GM23338 (cell line): ENCODE data around the gene NADK. TPM values are rescaled to one million over a fixed set of nuclear protein-coding genes. Genes with fewer than 3 reads are reported as not detected.
"Not testable (repeated sequence)": the region's sequence is repeated elsewhere in the genome, so short reads cannot be mapped to it uniquely, and the experiment has no call there.

Experiments
- ATAC-seq: fragments of 200-7000 bp; cut with Tn5 transposase; 3 replicates; pipeline ENCODE4 v1.9.1; 2020
- DNase-seq: peaks from one replicate; pipeline ENCODE4 v3.0.0-alpha.2; 2015; ENCODE audit warnings: low spot score
- H2AFZ ChIP-seq: fragments of 200-600 bp; sonication (generic); 2 replicates; pipeline ENCODE4 v1.8.0; 2016; ENCODE audit warnings: antibody characterized with exemption, mild to moderate bottlenecking, moderate library complexity
- H3F3A ChIP-seq: fragments of 200-600 bp; sonication (generic); replicated peaks from 2 replicates; pipeline ENCODE4 v1.8.0; 2017; ENCODE audit warnings: antibody characterized with exemption, mixed run types, low read depth
- H3K27ac ChIP-seq: fragments of 200-600 bp; sonication (generic); 2 replicates; pipeline ENCODE4 v1.6.1; 2016; ENCODE audit warnings: low read depth
- H3K27me3 ChIP-seq: fragments of 200-600 bp; sonication (generic); 2 replicates; pipeline ENCODE4 v1.8.0; 2016; ENCODE audit warnings: mild to moderate bottlenecking, mixed run types, moderate library complexity; ENCODE audit not compliant: insufficient read depth
- H3K36me3 ChIP-seq: fragments of 200-600 bp; sonication (generic); 2 replicates; pipeline ENCODE4 v1.8.0; 2016; ENCODE audit warnings: mild to moderate bottlenecking; ENCODE audit not compliant: insufficient read depth
- H3K4me1 ChIP-seq: fragments of 200-600 bp; sonication (generic); 2 replicates; pipeline ENCODE4 v1.8.0; 2016; ENCODE audit warnings: mild to moderate bottlenecking, moderate library complexity; ENCODE audit not compliant: insufficient read depth
- H3K4me2 ChIP-seq: fragments of 200-600 bp; sonication (generic); 2 replicates; pipeline ENCODE4 v1.7.1; 2017; ENCODE audit warnings: mixed run types
- H3K4me3 ChIP-seq: fragments of 200-600 bp; sonication (generic); 2 replicates; pipeline ENCODE4 v1.6.1; 2016; ENCODE audit warnings: mixed run types
- H3K79me2 ChIP-seq: fragments of 200-600 bp; sonication (generic); replicated peaks from 2 replicates; pipeline ENCODE4 v1.8.0; 2017; ENCODE audit warnings: mild to moderate bottlenecking; ENCODE audit not compliant: insufficient read depth
- H3K9me2 ChIP-seq: fragments of 200-600 bp; sonication (generic); 2 replicates; pipeline ENCODE4 v1.8.0; 2017; ENCODE audit not compliant: insufficient read depth
- H4K20me1 ChIP-seq: fragments of 200-600 bp; sonication (generic); replicated peaks from 2 replicates; pipeline ENCODE4 v1.8.0; 2017; ENCODE audit warnings: mild to moderate bottlenecking; ENCODE audit not compliant: insufficient read depth
- H3K27ac Mint-ChIP-seq: 2 replicates; pipeline ENCODE4 v1.8.0; 2020; ENCODE audit warnings: inconsistent platforms, mild to moderate bottlenecking, moderate library complexity, mixed read lengths
- H3K27me3 Mint-ChIP-seq: 3 replicates; pipeline ENCODE4 v1.8.0; 2022; ENCODE audit warnings: low read depth, mild to moderate bottlenecking, moderate library complexity, mixed read lengths, inconsistent platforms; ENCODE audit not compliant: insufficient read depth, poor library complexity
- H3K36me3 Mint-ChIP-seq: 3 replicates; pipeline ENCODE4 v1.8.0; 2021; ENCODE audit warnings: low read depth, mild to moderate bottlenecking, inconsistent platforms, moderate library complexity, mixed read lengths
- H3K4me1 Mint-ChIP-seq: 3 replicates; pipeline ENCODE4 v1.8.0; 2020; ENCODE audit warnings: mild to moderate bottlenecking, inconsistent platforms, mixed read lengths
- H3K4me3 Mint-ChIP-seq: 3 replicates; pipeline ENCODE4 v1.8.0; 2021; ENCODE audit warnings: moderate library complexity, mild to moderate bottlenecking, inconsistent platforms, mixed read lengths
- H3K9me3 Mint-ChIP-seq: 3 replicates; pipeline ENCODE4 v1.8.0; 2020; ENCODE audit warnings: moderate library complexity, mild to moderate bottlenecking, inconsistent platforms, mixed read lengths
- CREB1 ChIP-seq: fragments of 250-450 bp; sonication (Bioruptor Pico); IDR thresholded peaks from 2 replicates; pipeline ENCODE4 v1.5.0; 2020; ENCODE audit warnings: low read depth, mild to moderate bottlenecking, moderate library complexity
- CTCF ChIP-seq, 2 experiments: fragments of 200-600 bp in 1 of 2; sonication (generic) in 1 of 2; conservative IDR thresholded peaks; 2 replicates each; pipeline versions ENCODE4 v1.5.1 to v1.6.1; 2016 to 2017; ENCODE audit warnings: antibody characterized with exemption in 2 of 2, low read depth in 2 of 2, mild to moderate bottlenecking in 2 of 2, moderate library complexity in 1 of 2
- ETS1 ChIP-seq: IDR thresholded peaks from 2 replicates; pipeline ENCODE4 v1.6.1; 2016; ENCODE audit warnings: antibody characterized with exemption
- JUNB ChIP-seq: IDR thresholded peaks from one replicate; pipeline ENCODE4 v1.6.1; 2016; ENCODE audit warnings: antibody characterized with exemption; ENCODE audit not compliant: unreplicated experiment
- POLR2AphosphoS5 ChIP-seq: IDR thresholded peaks from 2 replicates; pipeline ENCODE4 v1.6.1; 2016; ENCODE audit warnings: antibody characterized with exemption, low read depth
- REST ChIP-seq: IDR thresholded peaks from one replicate; pipeline ENCODE4 v1.6.1; 2018; ENCODE audit warnings: antibody characterized with exemption; ENCODE audit not compliant: unreplicated experiment
- ZNF114 ChIP-seq: fragments of 250-450 bp; sonication (Bioruptor Pico); IDR thresholded peaks from 2 replicates; pipeline ENCODE4 v1.5.0; 2020; ENCODE audit warnings: mild to moderate bottlenecking, moderate library complexity
- polyA plus RNA-seq: library from polyadenylated mRNA; unstranded; fragments of >200 nt; fragmentation: Nextera tagmentation; extraction: Ambion mirVana; gene quantifications from 2 replicates; pipeline ENCODE4 v1.2.1, GENCODE V29; 2016
- total RNA-seq: library from RNA; depleted of rRNA; stranded (reverse); fragments of >200 nt; shearing (Covaris generic); gene quantifications from 2 replicates; pipeline ENCODE4 v1.2.3, GENCODE V29; 2014

The NADK gene
- total and polyA plus RNA-seq, 2 experiments from 2014 or later, result 45.3 to 73.2 TPM

- not testable (repeated sequence) for H3K27me3 ChIP-seq, H3K9me2 ChIP-seq, H3K4me1 Mint-ChIP-seq, H3K36me3 ChIP-seq, H3F3A ChIP-seq, H4K20me1 ChIP-seq, H3K9me3 Mint-ChIP-seq, H3K4me1 ChIP-seq
- H3K4me3 Mint-ChIP-seq, result peak within 1 kb of the TSS; percentile 91
- H3K27ac Mint-ChIP-seq, result peak within 1 kb of the TSS; percentile 99
- H3K36me3 Mint-ChIP-seq, result peaks cover 23% of the 10 kb centered on the region
- H2AFZ ChIP-seq, result 0 out of 2 replicates have a peak within 1 kb of the TSS, but pooled peaks have one; percentile 38
- peak; percentile 99 for DNase-seq
- H3K79me2 ChIP-seq, result peaks cover 11% of the 10 kb centered on the region; the same call in 1 of the 2 replicates
- peaks cover 11% of the 10 kb centered on the region for H3K27me3 Mint-ChIP-seq
- H3K27ac ChIP-seq, result peak within 1 kb of the TSS; percentile 95
- H3K4me2 ChIP-seq, result peak within 1 kb of the TSS; percentile 70; the same call in 1 of the 2 replicates
- peak within 1 kb of the TSS; percentile 75 for H3K4me3 ChIP-seq
- ATAC-seq, result peak; percentile 93
- TF ChIP-seq ETS1 (peak; percentile 79), CTCF (conservative IDR thresholded peaks at IDR 0.05; ENCODE audit: low read depth in 2 of 2) (peak in 1 of 2 experiments; percentile 43; a peak in 2 of 4 replicates), POLR2AphosphoS5 (peak; percentile 66), CREB1 (CRISPR knock-in tag) (peak; percentile 97)
Observed at GRCh38 chr1:1724035-1724864, 54.0 kb downstream of the NADK start, which contains the start of gene CDK11A. Gene CDK11A (minus strand): TSS chr1:1724357. CDS start chr1:1722818, 1,539 bp downstream.

- no peak for ATAC-seq
- no peak overlapping the region for H2AFZ ChIP-seq
- Mint-ChIP-seq H3K4me1 (no peaks in the 10 kb centered on the region), H3K9me3 (no peaks in the 10 kb centered on the region; the same call in 2 of the 3 replicates), H3K36me3 (peaks cover 43% of the 10 kb centered on the region), H3K27ac (no peak overlapping the region), H3K4me3 (no peak overlapping the region), H3K27me3 (peaks cover 8% of the 10 kb centered on the region)
- no peak overlapping the region for H3K4me2 ChIP-seq
- no peak overlapping the region for H3K27ac ChIP-seq
- no peaks in the 10 kb centered on the region for H3K27me3 ChIP-seq
- DNase-seq, result no peak
- H3K9me2 ChIP-seq, result no peaks in the 10 kb centered on the region
- no peaks in the 10 kb centered on the region; the same call in 1 of the 2 replicates for H3F3A ChIP-seq
- H3K4me3 ChIP-seq, result no peak overlapping the region
- peaks cover 4% of the 10 kb centered on the region; the same call in 1 of the 2 replicates for H3K36me3 ChIP-seq
- no peaks in the 10 kb centered on the region for H3K4me1 ChIP-seq
- TF ChIP-seq JUNB (no peak), ZNF114 (CRISPR knock-in tag) (no peak), POLR2AphosphoS5 (no peak), REST (no peak)
- H3K79me2 ChIP-seq, result peaks cover 11% of the 10 kb centered on the region; the same call in 1 of the 2 replicates
- no peaks in the 10 kb centered on the region for H4K20me1 ChIP-seq
Observed at GRCh38 chr1:1721201-1721600, 57.1 kb downstream of the NADK start.

- H3K36me3 Mint-ChIP-seq, result peaks cover 44% of the 10 kb centered on the region
- H3K27ac Mint-ChIP-seq, H3K9me2 ChIP-seq, H3K4me1 ChIP-seq, H3K36me3 ChIP-seq, H3K27me3 ChIP-seq, H3F3A ChIP-seq, H3K4me2 ChIP-seq, H3K27me3 Mint-ChIP-seq, H3K4me3 Mint-ChIP-seq, H4K20me1 ChIP-seq, H3K9me3 Mint-ChIP-seq, ATAC-seq, H3K79me2 ChIP-seq, DNase-seq, H2AFZ ChIP-seq, H3K4me1 Mint-ChIP-seq, H3K4me3 ChIP-seq, H3K27ac ChIP-seq: not testable (repeated sequence)
Observed at GRCh38 chr1:1715109-1715883, 63.0 kb downstream of the NADK start.
